Measurements from ENCODE around the gene PNPLA5.

DNA sequence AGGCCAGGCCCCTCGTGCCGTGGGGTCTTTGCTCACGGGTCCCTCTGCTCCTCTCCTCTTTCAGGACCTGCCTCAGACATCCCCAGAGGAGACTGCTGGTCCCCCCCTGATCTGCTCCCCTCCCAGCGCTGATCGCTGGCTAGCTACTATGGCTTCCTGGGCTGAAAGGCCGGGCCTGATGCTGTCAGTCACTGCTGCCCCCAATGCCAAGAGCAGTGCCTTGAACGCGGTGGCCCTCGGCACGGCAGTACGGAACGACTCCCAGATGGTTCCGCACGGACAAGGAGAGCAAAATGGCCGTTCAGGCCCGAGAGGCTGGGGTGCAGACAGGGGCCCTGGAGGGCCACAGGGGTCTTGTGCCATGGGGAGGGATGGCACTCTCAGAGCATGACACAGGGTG lies 51.0 kb downstream of the PNPLA5 start:
- TF ChIP-seq, protein P1, sequence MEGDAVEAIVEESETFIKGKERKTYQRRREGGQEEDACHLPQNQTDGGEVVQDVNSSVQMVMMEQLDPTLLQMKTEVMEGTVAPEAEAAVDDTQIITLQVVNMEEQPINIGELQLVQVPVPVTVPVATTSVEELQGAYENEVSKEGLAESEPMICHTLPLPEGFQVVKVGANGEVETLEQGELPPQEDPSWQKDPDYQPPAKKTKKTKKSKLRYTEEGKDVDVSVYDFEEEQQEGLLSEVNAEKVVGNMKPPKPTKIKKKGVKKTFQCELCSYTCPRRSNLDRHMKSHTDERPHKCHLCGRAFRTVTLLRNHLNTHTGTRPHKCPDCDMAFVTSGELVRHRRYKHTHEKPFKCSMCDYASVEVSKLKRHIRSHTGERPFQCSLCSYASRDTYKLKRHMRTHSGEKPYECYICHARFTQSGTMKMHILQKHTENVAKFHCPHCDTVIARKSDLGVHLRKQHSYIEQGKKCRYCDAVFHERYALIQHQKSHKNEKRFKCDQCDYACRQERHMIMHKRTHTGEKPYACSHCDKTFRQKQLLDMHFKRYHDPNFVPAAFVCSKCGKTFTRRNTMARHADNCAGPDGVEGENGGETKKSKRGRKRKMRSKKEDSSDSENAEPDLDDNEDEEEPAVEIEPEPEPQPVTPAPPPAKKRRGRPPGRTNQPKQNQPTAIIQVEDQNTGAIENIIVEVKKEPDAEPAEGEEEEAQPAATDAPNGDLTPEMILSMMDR (IDR thresholded peaks at IDR 0.05) = no peak
- no peak for TF ChIP-seq POLR2A (IDR thresholded peaks at IDR 0.05)

Measured in heart left ventricle (tissue), 13 donors.